Thyroid gland (tissue), 4 donors: ENCODE measurements around the gene PTPN14. TPM values are rescaled to one million over a fixed set of nuclear protein-coding genes. Genes with fewer than 3 reads are reported as not detected.

Source experiments
- DNase-seq, 2 donors: peaks; one replicate each; pipeline ENCODE4 v3.0.0-alpha.2; 2019
- H3K27ac ChIP-seq, 3 donors: fragments of 200-600 bp; sonication (generic); 1 replicate in 2 of 3; 2 replicates in 1 of 3; pipeline ENCODE4 v1.5.1; 2016 to 2019; ENCODE audit warnings: mild to moderate bottlenecking in 1 of 3, moderate library complexity in 1 of 3
- H3K27me3 ChIP-seq: fragments of 200-600 bp; sonication (generic); one replicate; pipeline ENCODE4 v1.5.1; 2019
- H3K36me3 ChIP-seq, 2 donors: fragments of 200-600 bp; sonication (generic); one replicate each; pipeline ENCODE4 v1.5.1; 2016 to 2019
- H3K4me1 ChIP-seq, 2 donors: fragments of 200-600 bp; sonication (generic); one replicate each; pipeline ENCODE4 v1.5.1; 2017 to 2019
- H3K4me3 ChIP-seq, 3 donors: fragments of 200-600 bp; sonication (generic); replicated peaks in 1 of 3; 1 replicate in 2 of 3; 2 replicates in 1 of 3; pipeline ENCODE4 v1.5.1; 2016; ENCODE audit warnings: mild to moderate bottlenecking in 1 of 3
- H3K9me3 ChIP-seq: fragments of 200-600 bp; sonication (generic); one replicate; pipeline ENCODE4 v1.5.1; 2017
- POLR2A ChIP-seq, 2 donors: fragments of 450-650 bp; IDR thresholded peaks; one replicate each; pipeline ENCODE4 v1.6.1; 2017; ENCODE audit warnings: antibody characterized with exemption in 2 of 2, mild to moderate bottlenecking in 2 of 2, moderate library complexity in 1 of 2
- WGBS, 2 donors: methylation state at CpG; one replicate each; pipeline ENCODE4 v1.1.5; 2017; 5-methylcytosine and 5-hydroxymethylcytosine counted together
- intact Hi-C: fragments of 100-400 bp; cut with DNase I; formaldehyde crosslinking; loops from one replicate; pipeline ENCODE4 v1.15.1; 2023
- total RNA-seq, 4 donors: library from RNA; depleted of rRNA; stranded (reverse); fragments of >200 nt; gene quantifications; one replicate each; pipeline ENCODE4 v1.2.3, GENCODE V29; 2016
- TF ChIP-seq, protein P1 (sequence below), 6 experiments: fragments of 200-600 bp in 3 of 6; fragments of 450-650 bp in 3 of 6; sonication (generic) in 3 of 6; IDR thresholded peaks; one replicate each; pipeline ENCODE4 v1.5.1; 2016 to 2019; ENCODE audit warnings: antibody characterized with exemption in 6 of 6, mild to moderate bottlenecking in 2 of 6, inconsistent platforms in 1 of 6, moderate library complexity in 1 of 6

Gene PTPN14
- total RNA-seq, 4 donors from 2014 or later: 28.1 to 33.4 (median 31.8) TPM

DNA sequence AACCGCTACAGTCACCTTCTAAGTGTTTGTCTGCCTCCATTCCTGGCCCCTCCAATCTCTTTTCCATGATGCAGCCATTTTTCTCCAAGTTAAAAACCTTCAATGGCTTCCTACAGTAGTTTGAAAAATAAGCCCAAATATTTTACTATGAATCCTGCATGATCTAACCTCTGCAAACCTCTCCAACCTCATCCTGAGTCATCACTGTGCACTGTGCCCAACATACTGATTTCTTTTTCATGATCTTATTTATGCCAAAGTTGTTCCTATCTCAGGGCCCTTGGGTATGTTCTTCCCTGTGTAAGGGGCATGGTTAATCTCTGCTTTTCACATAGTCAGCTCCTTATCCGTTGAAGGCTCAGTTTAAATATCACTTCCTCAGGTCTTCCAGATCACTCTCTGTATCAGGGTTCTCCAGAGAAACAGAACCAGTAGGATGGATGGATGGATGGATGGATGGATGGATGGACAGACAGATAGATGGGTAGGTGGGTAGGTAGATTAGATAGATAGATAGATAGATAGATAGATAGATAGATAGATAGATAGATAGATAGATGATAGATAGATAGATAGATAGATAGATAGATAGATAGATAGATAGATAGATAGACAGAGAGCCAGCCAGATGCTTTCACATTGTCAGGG, 18.1 kb upstream of the PTPN14 start:
- Histone ChIP-seq H3K36me3 (no peaks in the 10 kb centered on the region), H3K27ac (no peak overlapping the region), H3K4me3 (no peak overlapping the region), H3K27me3 (no peaks in the 10 kb centered on the region), H3K9me3 (no peaks in the 10 kb centered on the region), H3K4me1 (peaks cover 3 to 10% of the 10 kb centered on the region in 2 donors)
- TF ChIP-seq, protein P1, sequence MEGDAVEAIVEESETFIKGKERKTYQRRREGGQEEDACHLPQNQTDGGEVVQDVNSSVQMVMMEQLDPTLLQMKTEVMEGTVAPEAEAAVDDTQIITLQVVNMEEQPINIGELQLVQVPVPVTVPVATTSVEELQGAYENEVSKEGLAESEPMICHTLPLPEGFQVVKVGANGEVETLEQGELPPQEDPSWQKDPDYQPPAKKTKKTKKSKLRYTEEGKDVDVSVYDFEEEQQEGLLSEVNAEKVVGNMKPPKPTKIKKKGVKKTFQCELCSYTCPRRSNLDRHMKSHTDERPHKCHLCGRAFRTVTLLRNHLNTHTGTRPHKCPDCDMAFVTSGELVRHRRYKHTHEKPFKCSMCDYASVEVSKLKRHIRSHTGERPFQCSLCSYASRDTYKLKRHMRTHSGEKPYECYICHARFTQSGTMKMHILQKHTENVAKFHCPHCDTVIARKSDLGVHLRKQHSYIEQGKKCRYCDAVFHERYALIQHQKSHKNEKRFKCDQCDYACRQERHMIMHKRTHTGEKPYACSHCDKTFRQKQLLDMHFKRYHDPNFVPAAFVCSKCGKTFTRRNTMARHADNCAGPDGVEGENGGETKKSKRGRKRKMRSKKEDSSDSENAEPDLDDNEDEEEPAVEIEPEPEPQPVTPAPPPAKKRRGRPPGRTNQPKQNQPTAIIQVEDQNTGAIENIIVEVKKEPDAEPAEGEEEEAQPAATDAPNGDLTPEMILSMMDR (IDR thresholded peaks at IDR 0.05): no peak
- no peak for TF ChIP-seq POLR2A (IDR thresholded peaks at IDR 0.05)
- intact Hi-C loops: no loop called here
- DNase-seq: no peak
- WGBS, 2 donors: 84 to 94% methylated on average over 2 of the region's 2 CpGs

DNA sequence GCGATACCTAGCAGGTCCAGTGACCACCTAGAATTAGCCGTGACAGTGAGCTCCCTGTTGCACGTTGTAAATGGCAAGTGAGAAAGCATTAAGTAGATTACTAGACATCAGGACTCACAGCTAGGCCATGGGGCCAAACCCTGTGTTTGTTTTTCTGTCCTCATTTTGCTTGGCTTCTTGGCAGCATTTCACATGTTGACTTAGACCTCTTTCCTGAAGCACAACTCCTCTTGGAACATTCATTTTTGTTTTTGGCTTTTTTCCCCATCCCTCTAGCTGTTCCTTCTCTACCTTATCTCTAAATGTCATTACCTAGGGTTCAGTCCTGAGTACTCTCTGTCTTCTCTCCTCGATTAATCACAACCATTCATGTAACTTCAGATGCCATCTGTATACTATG, 16.9 kb upstream of the PTPN14 start:
- 21 to 51% methylated on average over 4 of the region's 4 CpGs for WGBS, 2 donors
- TF ChIP-seq, protein P1 (IDR thresholded peaks at IDR 0.05): no peak
- TF ChIP-seq POLR2A (IDR thresholded peaks at IDR 0.05): no peak
- Histone ChIP-seq H3K36me3 (no peaks in the 10 kb centered on the region), H3K27ac (peak overlapping the region in 2 of 3 donors; percentile 20 to 26), H3K9me3 (no peaks in the 10 kb centered on the region), H3K4me3 (no peak overlapping the region), H3K4me1 (peaks cover 3 to 10% of the 10 kb centered on the region in 2 donors), H3K27me3 (no peaks in the 10 kb centered on the region)
- intact Hi-C loops: no loop called here
- peak; percentile 57 to 61 for DNase-seq

DNA sequence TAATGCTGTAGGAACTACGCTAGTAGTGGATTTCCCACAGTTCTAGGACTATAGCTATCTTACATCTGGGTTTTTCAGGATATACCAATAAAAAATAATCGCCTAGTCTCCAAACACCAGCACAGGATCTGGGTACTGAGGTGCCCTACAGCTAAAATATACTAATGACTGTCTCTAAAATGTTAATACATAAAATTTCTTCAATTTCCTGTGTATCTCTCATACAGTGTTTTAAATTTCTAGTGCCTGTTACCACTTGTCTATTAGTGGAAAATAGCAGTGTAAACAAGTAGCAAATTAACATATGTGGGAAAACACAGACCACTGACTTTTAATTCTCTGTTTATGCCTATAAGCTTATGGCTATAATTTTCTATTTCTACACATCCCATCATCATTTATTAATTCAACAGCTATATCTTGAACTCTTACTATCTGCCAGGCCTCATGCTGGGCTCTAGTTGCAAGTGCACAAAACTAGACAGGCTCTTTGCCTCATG, 16.1 kb upstream of the PTPN14 start:
- no peak for DNase-seq
- no peak overlapping the region for H3K27ac ChIP-seq
- H3K4me3 ChIP-seq: no peak overlapping the region
- H3K36me3 ChIP-seq: no peaks in the 10 kb centered on the region
- no peaks in the 10 kb centered on the region for H3K9me3 ChIP-seq
- TF ChIP-seq, protein P1 (IDR thresholded peaks at IDR 0.05): no peak
- no peak for TF ChIP-seq POLR2A (IDR thresholded peaks at IDR 0.05)
- no peaks in the 10 kb centered on the region for H3K27me3 ChIP-seq
- H3K4me1 ChIP-seq: peaks cover 3 to 10% of the 10 kb centered on the region in 2 donors
- intact Hi-C loops: no loop called here
- WGBS, 2 donors: 96 to 98% methylated on average over 2 of the region's 2 CpGs

DNA sequence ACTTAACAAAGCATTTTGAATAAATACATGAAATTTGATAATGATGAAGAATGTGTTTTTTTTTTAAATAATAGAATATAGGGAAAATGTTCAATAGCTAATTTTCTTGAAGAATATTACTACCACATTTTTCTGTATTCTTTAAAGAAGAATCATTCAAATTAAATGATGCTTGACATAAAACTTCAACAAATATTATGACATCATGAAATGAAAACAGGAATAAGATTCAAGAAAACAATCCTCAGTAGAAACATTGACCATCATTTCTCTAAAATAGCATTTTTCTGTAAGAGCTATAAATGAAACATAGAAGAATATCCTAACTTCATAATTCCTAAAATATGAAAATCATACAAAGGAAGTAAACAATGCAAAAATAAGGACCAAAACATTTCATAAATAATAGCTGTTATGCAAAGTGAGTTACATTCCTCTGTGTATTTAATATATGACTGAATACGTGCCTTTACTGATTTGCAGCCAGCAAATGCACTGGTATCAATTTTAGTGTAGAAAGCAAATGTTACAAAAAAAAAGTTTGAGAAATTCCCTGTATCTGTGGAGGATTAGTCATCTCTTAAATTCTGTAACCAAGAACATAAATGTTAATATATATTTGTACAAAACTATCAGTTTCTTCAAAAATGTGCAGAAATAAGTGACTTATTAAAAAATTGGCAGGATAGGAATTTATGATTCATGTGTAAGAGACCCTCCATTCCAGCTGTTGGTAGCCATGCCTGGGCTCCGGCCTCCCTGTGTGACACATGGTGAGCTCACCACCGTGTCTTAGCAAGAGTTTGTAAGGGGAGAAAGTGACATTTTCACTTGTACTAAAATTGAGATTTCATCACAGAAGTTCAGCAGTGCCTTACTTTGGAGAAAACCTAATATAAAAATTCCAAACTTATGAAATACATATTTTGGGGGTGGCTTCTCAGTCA, 15.0 kb upstream of the PTPN14 start:
- 88 to 89% methylated on average over 3 of the region's 3 CpGs for WGBS, 2 donors
- TF ChIP-seq, protein P1 (IDR thresholded peaks at IDR 0.05): no peak
- no peak for TF ChIP-seq POLR2A (IDR thresholded peaks at IDR 0.05)
- no peaks in the 10 kb centered on the region for H3K27me3 ChIP-seq
- intact Hi-C loops: no loop called here
- H3K27ac ChIP-seq: no peak overlapping the region
- H3K4me3 ChIP-seq: no peak overlapping the region
- H3K36me3 ChIP-seq: no peaks in the 10 kb centered on the region
- no peak for DNase-seq
- peaks cover 3 to 10% of the 10 kb centered on the region in 2 donors for H3K4me1 ChIP-seq
- no peaks in the 10 kb centered on the region for H3K9me3 ChIP-seq
